HepG2 (cell line): Measurements from ENCODE around the gene ACTR1A. TPM values are rescaled to one million over a fixed set of nuclear protein-coding genes. Genes with fewer than 3 reads are reported as not detected.

Source experiments
- CHD2 ChIP-seq: IDR thresholded peaks from 2 replicates; pipeline ENCODE4 v1.6.1; 2011; ENCODE audit warnings: low read depth, low read length, improper control_type of control experiment
- EP300 ChIP-seq, 3 experiments: sonication (generic) in 1 of 3; formaldehyde crosslinking in 1 of 3; IDR thresholded peaks; 2 replicates each; pipeline versions ENCODE4 v1.5.1 to v1.6.1; 2011 to 2020; ENCODE audit warnings: low read depth in 2 of 3, low read length in 2 of 3, borderline replicate concordance in 1 of 3, improper control_type of control experiment in 1 of 3, mild to moderate bottlenecking in 1 of 3, missing genetic modification reagents in 1 of 3, moderate library complexity in 1 of 3
- HCFC1 ChIP-seq: fragments of 150-350 bp; IDR thresholded peaks from 2 replicates; pipeline ENCODE4 v1.6.1; 2014; ENCODE audit warnings: low read depth, low read length
- KLF16 ChIP-seq, 2 experiments: sonication (generic) in 1 of 2; formaldehyde crosslinking in 1 of 2; IDR thresholded peaks; 2 replicates each; pipeline versions ENCODE4 v1.6.1 to v1.8.0; 2016 to 2023; ENCODE audit warnings: missing genetic modification reagents in 2 of 2, missing compliant biosample characterization in 1 of 2
- MAFK ChIP-seq, 2 experiments: IDR thresholded peaks in 1 of 2; conservative IDR thresholded peaks in 1 of 2; 2 replicates each; pipeline ENCODE4 v1.6.1; 2011; ENCODE audit warnings: improper control_type of control experiment in 2 of 2, low read length in 2 of 2
- NBN ChIP-seq: fragments of 450-650 bp; conservative IDR thresholded peaks from 2 replicates; pipeline ENCODE4 v1.6.1; 2017
- NCOA2 ChIP-seq: sonication (generic); formaldehyde crosslinking; IDR thresholded peaks from 2 replicates; pipeline ENCODE4 v1.8.0; 2022; ENCODE audit warnings: inconsistent platforms
- NFKBIZ ChIP-seq: IDR thresholded peaks from 2 replicates; pipeline ENCODE4 v1.6.1; 2018; ENCODE audit warnings: missing genetic modification reagents, missing compliant biosample characterization
- POGZ ChIP-seq: sonication (generic); formaldehyde crosslinking; IDR thresholded peaks from 2 replicates; pipeline ENCODE4 v1.4.0; 2020; ENCODE audit warnings: mild to moderate bottlenecking, missing genetic modification reagents
- POLR2AphosphoS2 ChIP-seq: IDR thresholded peaks from 2 replicates; pipeline ENCODE4 v1.6.1; 2011; ENCODE audit warnings: low read depth, low read length, improper control_type of control experiment
- PRPF4 ChIP-seq: fragments of 200-400 bp; formaldehyde crosslinking; IDR thresholded peaks from 2 replicates; pipeline ENCODE4 v1.6.1; 2016; ENCODE audit warnings: low read length, low read depth; ENCODE audit not compliant: poor library complexity, severe bottlenecking
- RFX3 ChIP-seq: IDR thresholded peaks from 2 replicates; pipeline ENCODE4 v1.6.1; 2016; ENCODE audit warnings: missing biosample characterization, missing genetic modification reagents
- SMYD3 ChIP-seq: sonication (generic); formaldehyde crosslinking; IDR thresholded peaks from 2 replicates; pipeline ENCODE4 v1.8.1; 2023; ENCODE audit warnings: mild to moderate bottlenecking, missing genetic modification reagents
- SNRNP70 ChIP-seq: fragments of 200-400 bp; formaldehyde crosslinking; IDR thresholded peaks from 2 replicates; pipeline ENCODE4 v1.6.1; 2017; ENCODE audit warnings: mild to moderate bottlenecking, low read depth, low read length, moderate library complexity
- SRSF1 ChIP-seq: fragments of 200-400 bp; formaldehyde crosslinking; optimal IDR thresholded peaks from 2 replicates; pipeline ENCODE3; 2017; ENCODE audit warnings: mild to moderate bottlenecking, low read depth, low read length, moderate library complexity
- YEATS2 ChIP-seq: sonication (generic); formaldehyde crosslinking; IDR thresholded peaks from 2 replicates; pipeline ENCODE4 v1.4.0; 2020; ENCODE audit warnings: missing genetic modification reagents, borderline replicate concordance
- ZFP41 ChIP-seq: sonication (generic); formaldehyde crosslinking; IDR thresholded peaks from 2 replicates; pipeline ENCODE4 v1.4.0; 2020; ENCODE audit warnings: mild to moderate bottlenecking, missing genetic modification reagents, borderline replicate concordance
- ZNF510 ChIP-seq: sonication (generic); formaldehyde crosslinking; IDR thresholded peaks from 2 replicates; pipeline ENCODE4 v1.4.0; 2020; ENCODE audit warnings: low read depth, mild to moderate bottlenecking, missing genetic modification reagents
- ZNF749 ChIP-seq: sonication (generic); formaldehyde crosslinking; IDR thresholded peaks from 2 replicates; pipeline ENCODE4 v1.8.0; 2022; ENCODE audit warnings: mild to moderate bottlenecking, missing genetic modification reagents, moderate library complexity, borderline replicate concordance
- ZSCAN31 ChIP-seq: sonication (generic); formaldehyde crosslinking; IDR thresholded peaks from 2 replicates; pipeline ENCODE4 v1.5.0; 2020; ENCODE audit warnings: low read depth, mild to moderate bottlenecking, missing genetic modification reagents
- polyA plus RNA-seq, 8 experiments: library from polyadenylated mRNA; depleted of rRNA in 3 of 8; stranded (reverse) in 7 of 8; unstranded in 1 of 8; fragments of >200 nt; fragmentation: Illumina TruSeq in 4 of 8; extraction: Trizol in 4 of 8; gene quantifications; 2 replicates each; pipeline versions ENCODE4 v1.2.1 to v1.2.3, GENCODE V29; 2011 to 2016; ENCODE audit warnings: low read depth in 4 of 8, missing spikeins in 1 of 8, mixed read lengths in 1 of 8; ENCODE audit not compliant: insufficient read depth in 1 of 8
- total RNA-seq, 5 experiments: library from RNA; depleted of rRNA; stranded (reverse); fragments of >200 nt; fragmentation: Illumina TruSeq; extraction: Trizol; gene quantifications; 2 replicates each; pipeline ENCODE4 v1.2.3, GENCODE V29; 2016; ENCODE audit warnings: low read depth in 1 of 5
- TF ChIP-seq, protein P1 (sequence below): sonication (generic); formaldehyde crosslinking; IDR thresholded peaks from 2 replicates; pipeline ENCODE4 v1.4.0; 2020; ENCODE audit warnings: missing genetic modification reagents
- TF ChIP-seq, protein P2 (sequence below): sonication (generic); formaldehyde crosslinking; IDR thresholded peaks from 2 replicates; pipeline ENCODE4 v1.4.0; 2020; ENCODE audit warnings: missing genetic modification reagents, borderline replicate concordance
- TF ChIP-seq, protein P3 (sequence below): sonication (generic); formaldehyde crosslinking; IDR thresholded peaks from 2 replicates; pipeline ENCODE4 v1.5.1; 2020; ENCODE audit warnings: missing genetic modification reagents, mild to moderate bottlenecking, borderline replicate concordance
- TF ChIP-seq, protein P4 (sequence below): sonication (generic); formaldehyde crosslinking; IDR thresholded peaks from 2 replicates; pipeline ENCODE4 v1.4.0; 2020; ENCODE audit warnings: mild to moderate bottlenecking, missing genetic modification reagents
- TF ChIP-seq, protein P5 (sequence below): sonication (generic); formaldehyde crosslinking; IDR thresholded peaks from 2 replicates; pipeline ENCODE4 v1.5.1; 2020; ENCODE audit warnings: missing genetic modification reagents, mild to moderate bottlenecking, borderline replicate concordance

Gene ACTR1A
- total and polyA plus RNA-seq, 2 of the 13 experiments (the other 11 are each of a cell fraction or from before 2014, with no cell fraction given): 59.6 to 62.8 TPM

DNA sequence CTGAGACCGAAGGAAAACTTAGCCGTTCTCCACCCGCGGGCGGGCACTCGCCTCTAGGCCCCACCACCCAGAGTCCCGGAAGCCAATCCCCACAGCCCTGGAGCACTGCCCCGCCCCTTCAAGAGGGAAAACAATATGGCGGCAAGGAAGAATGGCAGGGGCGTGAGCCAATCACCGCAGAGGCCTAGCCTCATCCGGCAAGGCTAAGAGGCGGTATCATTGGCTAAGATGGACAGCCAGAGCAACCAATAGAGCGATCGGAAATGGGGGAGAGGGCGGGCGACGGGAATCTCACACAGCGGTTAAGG, 529 bp downstream of the ACTR1A start (continued):
- no peak; the same call in 1 of the 2 replicates for TF ChIP-seq YEATS2 (CRISPR knock-in tag)
- TF ChIP-seq, protein P1, sequence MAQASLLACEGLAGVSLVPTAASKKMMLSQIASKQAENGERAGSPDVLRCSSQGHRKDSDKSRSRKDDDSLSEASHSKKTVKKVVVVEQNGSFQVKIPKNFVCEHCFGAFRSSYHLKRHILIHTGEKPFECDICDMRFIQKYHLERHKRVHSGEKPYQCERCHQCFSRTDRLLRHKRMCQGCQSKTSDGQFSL (CRISPR knock-in tag): no peak
- no peak for TF ChIP-seq ZNF749 (CRISPR knock-in tag)
- no peak for TF ChIP-seq ZNF510 (CRISPR knock-in tag)
- TF ChIP-seq POGZ: peak; percentile 53; the same call in 1 of the 2 replicates
- TF ChIP-seq PRPF4: no peak
- peak; percentile 52; the same call in 1 of the 2 replicates for TF ChIP-seq CHD2
- TF ChIP-seq NFKBIZ (CRISPR knock-in tag): no peak
- TF ChIP-seq NBN: no peak
- TF ChIP-seq, protein P2, sequence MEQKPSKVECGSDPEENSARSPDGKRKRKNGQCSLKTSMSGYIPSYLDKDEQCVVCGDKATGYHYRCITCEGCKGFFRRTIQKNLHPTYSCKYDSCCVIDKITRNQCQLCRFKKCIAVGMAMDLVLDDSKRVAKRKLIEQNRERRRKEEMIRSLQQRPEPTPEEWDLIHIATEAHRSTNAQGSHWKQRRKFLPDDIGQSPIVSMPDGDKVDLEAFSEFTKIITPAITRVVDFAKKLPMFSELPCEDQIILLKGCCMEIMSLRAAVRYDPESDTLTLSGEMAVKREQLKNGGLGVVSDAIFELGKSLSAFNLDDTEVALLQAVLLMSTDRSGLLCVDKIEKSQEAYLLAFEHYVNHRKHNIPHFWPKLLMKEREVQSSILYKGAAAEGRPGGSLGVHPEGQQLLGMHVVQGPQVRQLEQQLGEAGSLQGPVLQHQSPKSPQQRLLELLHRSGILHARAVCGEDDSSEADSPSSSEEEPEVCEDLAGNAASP (CRISPR knock-in tag): no peak
- no peak for TF ChIP-seq SRSF1
- no peak for TF ChIP-seq ZSCAN31
- TF ChIP-seq, protein P3, sequence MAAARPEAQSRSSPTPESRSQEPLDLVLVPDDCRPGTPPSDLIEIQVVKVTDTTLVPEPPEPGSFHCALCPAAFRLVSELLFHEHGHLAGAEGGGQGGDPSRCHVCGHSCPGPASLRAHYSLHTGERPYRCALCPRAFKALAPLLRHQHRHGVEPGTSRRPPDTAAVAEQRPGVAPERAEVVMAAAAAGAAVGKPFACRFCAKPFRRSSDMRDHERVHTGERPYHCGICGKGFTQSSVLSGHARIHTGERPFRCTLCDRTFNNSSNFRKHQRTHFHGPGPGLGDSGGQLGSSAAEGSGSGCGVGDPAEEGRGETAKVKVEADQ (CRISPR knock-in tag): no peak
- TF ChIP-seq, protein P4, sequence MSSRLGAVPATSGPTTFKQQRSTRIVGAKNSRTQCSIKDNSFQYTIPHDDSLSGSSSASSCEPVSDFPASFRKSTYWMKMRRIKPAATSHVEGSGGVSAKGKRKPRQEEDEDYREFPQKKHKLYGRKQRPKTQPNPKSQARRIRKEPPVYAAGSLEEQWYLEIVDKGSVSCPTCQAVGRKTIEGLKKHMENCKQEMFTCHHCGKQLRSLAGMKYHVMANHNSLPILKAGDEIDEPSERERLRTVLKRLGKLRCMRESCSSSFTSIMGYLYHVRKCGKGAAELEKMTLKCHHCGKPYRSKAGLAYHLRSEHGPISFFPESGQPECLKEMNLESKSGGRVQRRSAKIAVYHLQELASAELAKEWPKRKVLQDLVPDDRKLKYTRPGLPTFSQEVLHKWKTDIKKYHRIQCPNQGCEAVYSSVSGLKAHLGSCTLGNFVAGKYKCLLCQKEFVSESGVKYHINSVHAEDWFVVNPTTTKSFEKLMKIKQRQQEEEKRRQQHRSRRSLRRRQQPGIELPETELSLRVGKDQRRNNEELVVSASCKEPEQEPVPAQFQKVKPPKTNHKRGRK (CRISPR knock-in tag): no peak
- TF ChIP-seq RFX3 (CRISPR knock-in tag): no peak
- no peak for TF ChIP-seq SNRNP70
- peak; percentile 41; the same call in 1 of the 2 replicates for TF ChIP-seq HCFC1
- no peak for TF ChIP-seq ZFP41 (CRISPR knock-in tag)
- no peak for TF ChIP-seq MAFK (conservative IDR thresholded peaks at IDR 0.05 in 1 of 2, IDR thresholded peaks at IDR 0.05 in 1 of 2; ENCODE audit: low read length in 2 of 2)
- no peak for TF ChIP-seq EP300 (IDR thresholded peaks at IDR 0.05; ENCODE audit: low read depth in 2 of 2, low read length in 2 of 2)
- no peak for TF ChIP-seq EP300 (CRISPR knock-in tag; IDR thresholded peaks at IDR 0.05; ENCODE audit: borderline replicate concordance)
- no peak for TF ChIP-seq NCOA2 (CRISPR knock-in tag)
- TF ChIP-seq, protein P5, sequence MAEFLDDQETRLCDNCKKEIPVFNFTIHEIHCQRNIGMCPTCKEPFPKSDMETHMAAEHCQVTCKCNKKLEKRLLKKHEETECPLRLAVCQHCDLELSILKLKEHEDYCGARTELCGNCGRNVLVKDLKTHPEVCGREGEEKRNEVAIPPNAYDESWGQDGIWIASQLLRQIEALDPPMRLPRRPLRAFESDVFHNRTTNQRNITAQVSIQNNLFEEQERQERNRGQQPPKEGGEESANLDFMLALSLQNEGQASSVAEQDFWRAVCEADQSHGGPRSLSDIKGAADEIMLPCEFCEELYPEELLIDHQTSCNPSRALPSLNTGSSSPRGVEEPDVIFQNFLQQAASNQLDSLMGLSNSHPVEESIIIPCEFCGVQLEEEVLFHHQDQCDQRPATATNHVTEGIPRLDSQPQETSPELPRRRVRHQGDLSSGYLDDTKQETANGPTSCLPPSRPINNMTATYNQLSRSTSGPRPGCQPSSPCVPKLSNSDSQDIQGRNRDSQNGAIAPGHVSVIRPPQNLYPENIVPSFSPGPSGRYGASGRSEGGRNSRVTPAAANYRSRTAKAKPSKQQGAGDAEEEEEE (CRISPR knock-in tag): no peak
- no peak for TF ChIP-seq KLF16 (CRISPR knock-in tag; IDR thresholded peaks at IDR 0.05)
- TF ChIP-seq POLR2AphosphoS2: no peak
- no peak for TF ChIP-seq SMYD3 (CRISPR knock-in tag)
